Myocyte (in vitro differentiated cells): ENCODE measurements around the gene GRID1. TPM values are rescaled to one million over a fixed set of nuclear protein-coding genes. Genes with fewer than 3 reads are reported as not detected.

Experiments
- DNase-seq: peaks from one replicate; pipeline ENCODE4 v3.0.0-alpha.2; 2012; ENCODE audit warnings: low read depth
- total RNA-seq: library from RNA; depleted of rRNA; stranded (reverse); fragments of >200 nt; gene quantifications from 2 replicates; pipeline ENCODE4 v1.2.3, GENCODE V29; 2014

Gene GRID1
- total RNA-seq, 1 donor from 2014 or later, result not detected

- DNase-seq, result no peak
Measured at GRCh38 chr10:85642082-85642420, 724.5 kb downstream of the GRID1 start.

GRCh38 chr10:85641479-85642009 is 725.1 kb downstream of the GRID1 start:
- no peak for DNase-seq

GRCh38 chr10:85638797-85639196 is 727.8 kb downstream of the GRID1 start:
- no peak for DNase-seq

GRCh38 chr10:85635650-85636049 is 730.9 kb downstream of the GRID1 start:
- DNase-seq, result no peak

- no peak for DNase-seq
Measured at GRCh38 chr10:85624511-85624910, 742.1 kb downstream of the GRID1 start.

- no peak for DNase-seq
Measured at GRCh38 chr10:85623758-85624157, 742.8 kb downstream of the GRID1 start.

DNA sequence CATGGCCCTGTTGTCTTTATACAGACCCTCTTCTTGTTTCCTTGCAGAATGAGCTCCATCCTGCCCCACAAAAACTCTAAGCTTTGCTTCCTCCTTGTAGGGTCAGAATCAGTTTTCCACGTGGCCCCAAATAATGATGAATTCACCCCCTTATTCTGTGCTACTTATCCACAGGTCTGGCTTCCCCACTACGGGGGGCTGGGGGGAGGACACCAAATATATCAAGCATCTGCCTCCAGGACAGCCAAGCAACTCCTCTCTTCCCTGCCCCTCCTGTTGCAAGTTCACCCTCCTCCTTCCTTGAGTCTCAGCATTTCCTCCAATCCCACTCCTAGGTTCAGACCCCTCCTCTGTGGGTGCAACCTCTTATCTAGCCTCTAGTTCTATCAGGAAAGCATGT is 743.3 kb downstream of the GRID1 start:
- DNase-seq, result no peak

GRCh38 chr10:85622425-85622824 is 744.2 kb downstream of the GRID1 start:
- no peak for DNase-seq

DNA sequence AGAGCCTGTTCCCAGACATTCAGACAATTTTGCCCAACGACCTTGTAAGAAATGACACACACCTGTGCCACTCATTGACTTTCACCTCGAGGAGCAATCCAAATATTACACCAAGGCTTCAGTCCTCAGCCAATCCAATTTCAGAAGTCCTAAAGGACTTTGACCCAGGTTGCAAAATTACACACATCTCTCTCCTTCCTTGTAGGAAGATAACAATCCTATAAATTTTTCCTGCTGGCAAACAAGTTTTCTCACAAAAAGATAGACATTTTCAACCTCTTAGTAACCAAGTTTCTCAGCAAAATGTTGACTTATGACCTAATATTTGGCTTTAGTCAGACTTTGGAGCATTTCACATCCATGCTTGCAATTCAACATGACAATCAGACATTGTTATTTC is 745.0 kb downstream of the GRID1 start:
- no peak for DNase-seq

DNA sequence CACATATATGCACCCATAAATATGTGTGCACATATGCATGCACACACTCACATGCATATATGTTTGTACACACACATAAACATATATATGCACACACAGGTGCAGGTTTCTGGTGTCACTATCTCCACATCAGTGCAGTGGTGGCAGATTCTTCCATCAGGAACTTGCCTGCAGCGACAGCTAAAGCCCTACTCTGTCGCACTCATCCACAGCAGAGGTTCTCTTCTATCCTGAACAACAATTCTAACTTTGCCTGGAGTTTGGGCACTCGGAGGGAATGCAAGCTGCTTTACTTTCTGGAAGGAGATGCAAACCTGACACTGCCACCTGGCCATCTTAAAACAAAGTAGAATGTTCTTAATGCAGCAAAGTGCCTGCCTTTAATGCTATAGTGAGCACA is 745.8 kb downstream of the GRID1 start:
- DNase-seq, result no peak

GRCh38 chr10:85619832-85620231 is 746.8 kb downstream of the GRID1 start:
- DNase-seq, result no peak

- no peak for DNase-seq
Measured at GRCh38 chr10:85618841-85619240, 747.8 kb downstream of the GRID1 start.

- no peak for DNase-seq
Measured at GRCh38 chr10:85617751-85618546, 748.6 kb downstream of the GRID1 start.

DNA sequence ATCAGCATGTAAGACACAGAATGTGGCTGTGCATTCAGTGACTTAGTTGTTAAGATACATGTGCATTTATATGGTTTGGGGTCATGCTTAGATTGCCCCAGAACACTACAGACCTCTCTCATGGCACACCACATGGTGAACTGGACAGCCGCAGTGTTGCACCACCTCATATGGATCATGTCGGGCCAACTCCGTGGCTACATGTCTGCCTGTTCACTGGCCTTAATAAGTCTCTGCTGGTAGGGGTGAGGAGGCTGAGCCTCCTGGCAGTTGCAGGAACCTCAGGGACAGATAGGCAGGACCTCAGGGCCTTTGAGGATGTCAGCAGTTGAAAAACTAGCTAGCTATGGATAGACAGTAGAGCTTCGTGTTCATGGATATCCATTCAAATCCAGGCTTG is 751.0 kb downstream of the GRID1 start:
- DNase-seq, result no peak

- DNase-seq, result no peak
Measured at GRCh38 chr10:85614981-85615380, 751.6 kb downstream of the GRID1 start.

GRCh38 chr10:85614566-85614965 is 752.0 kb downstream of the GRID1 start:
- no peak for DNase-seq

DNA sequence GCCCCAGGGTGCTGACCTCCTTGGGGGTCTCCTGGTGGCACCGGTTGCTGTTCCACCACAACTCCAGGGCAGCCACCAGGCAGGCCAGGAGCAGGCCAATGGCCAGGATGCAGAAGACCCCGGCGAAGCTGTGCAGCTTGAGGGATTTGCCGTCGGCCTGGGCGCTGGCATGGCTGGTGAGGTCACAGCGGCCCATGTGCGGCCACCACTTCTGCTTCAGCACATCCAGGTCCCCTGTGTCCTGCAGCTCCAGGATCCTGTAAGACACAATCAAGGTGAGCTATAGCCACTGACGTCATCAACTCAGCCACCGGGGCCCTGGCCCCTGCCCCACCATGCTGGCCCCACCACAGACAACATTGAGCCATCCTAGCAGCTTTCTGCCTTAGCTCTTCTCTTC is 753.2 kb downstream of the GRID1 start:
- no peak for DNase-seq

DNA sequence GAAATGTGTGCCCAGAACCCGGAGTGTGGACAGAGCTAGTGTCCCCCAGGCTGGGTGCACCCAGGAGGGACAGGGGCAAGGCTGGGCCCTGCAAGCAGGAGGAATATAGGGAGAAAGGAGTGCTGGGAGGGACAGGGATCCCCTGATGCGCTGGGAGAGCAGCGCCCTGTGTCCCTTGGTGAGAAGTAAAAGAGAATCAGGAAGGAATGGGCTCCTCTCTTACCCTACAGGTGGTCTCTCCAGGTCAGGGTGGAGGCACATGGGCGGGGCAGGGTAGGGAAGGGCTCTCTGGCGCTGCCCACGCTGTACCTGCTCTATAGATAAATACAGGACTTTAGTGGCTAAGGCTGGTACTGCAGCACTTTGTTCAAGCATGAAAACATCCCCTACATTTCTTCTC is 753.8 kb downstream of the GRID1 start:
- DNase-seq, result no peak

GRCh38 chr10:85612378-85612775 is 754.2 kb downstream of the GRID1 start:
- no peak for DNase-seq

DNA sequence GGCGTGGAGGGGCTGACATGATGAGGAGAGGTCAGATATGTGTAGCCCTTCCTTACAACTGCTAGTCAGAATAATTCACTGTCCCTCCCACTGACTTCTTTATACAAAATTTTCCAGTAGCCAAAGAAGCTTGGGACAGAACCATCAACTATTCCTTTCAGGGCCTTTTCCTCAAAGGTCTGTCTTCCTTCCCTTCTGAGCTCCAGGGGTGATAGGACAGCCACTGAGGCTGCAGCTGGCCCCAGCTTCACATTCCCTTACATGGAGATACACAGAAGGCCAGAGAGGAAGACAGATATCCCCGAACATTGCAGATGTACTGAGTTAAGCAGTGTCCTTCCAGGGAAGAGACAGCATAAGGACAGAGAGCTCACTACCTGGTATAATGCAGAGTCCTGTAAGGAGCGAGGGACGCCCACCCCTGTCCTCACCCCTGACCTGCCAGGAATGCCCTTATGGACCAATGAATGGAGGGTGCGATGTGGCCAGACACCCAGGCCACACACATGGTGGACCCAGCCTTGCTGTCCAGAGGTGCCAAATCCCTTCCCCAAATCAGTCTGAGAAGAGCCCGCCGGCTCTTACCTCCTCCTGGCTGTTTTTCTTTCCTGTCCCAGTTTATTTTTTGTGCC is 754.7 kb downstream of the GRID1 start:
- DNase-seq, result no peak

- DNase-seq, result no peak
Measured at GRCh38 chr10:85611093-85611740, 755.4 kb downstream of the GRID1 start.

GRCh38 chr10:85610381-85611092 is 756.1 kb downstream of the GRID1 start:
- DNase-seq, result no peak
